B cell (primary cell): Measurements from ENCODE around the gene SOSTDC1.

Experiments
- CTCF ChIP-seq: fragments of 200-600 bp; IDR thresholded peaks from one replicate; pipeline ENCODE4 v1.8.0; 2022; ENCODE audit warnings: antibody characterized with exemption, mild to moderate bottlenecking
- EZH2 ChIP-seq: IDR thresholded peaks from 2 replicates; pipeline ENCODE4 v1.6.1; 2012; ENCODE audit warnings: borderline replicate concordance, low read depth, mild to moderate bottlenecking, moderate library complexity, low read length; ENCODE audit not compliant: insufficient read depth, poor library complexity, severe bottlenecking

- no peak for TF ChIP-seq CTCF
- TF ChIP-seq EZH2, result no peak
Measured at GRCh38 chr7:16419859-16420258, 45.7 kb downstream of the SOSTDC1 start.
